ENCODE data around the gene ERCC8. TPM values are rescaled to one million over a fixed set of nuclear protein-coding genes. Genes with fewer than 3 reads are reported as not detected.
A peak's percentile ranks its signal among the peaks of the same experiment; 100 is the strongest.

ERCC8 gene
- total and polyA plus RNA-seq, 12 donors = 3.7 to 23.3 (median 9.7) TPM

DNA sequence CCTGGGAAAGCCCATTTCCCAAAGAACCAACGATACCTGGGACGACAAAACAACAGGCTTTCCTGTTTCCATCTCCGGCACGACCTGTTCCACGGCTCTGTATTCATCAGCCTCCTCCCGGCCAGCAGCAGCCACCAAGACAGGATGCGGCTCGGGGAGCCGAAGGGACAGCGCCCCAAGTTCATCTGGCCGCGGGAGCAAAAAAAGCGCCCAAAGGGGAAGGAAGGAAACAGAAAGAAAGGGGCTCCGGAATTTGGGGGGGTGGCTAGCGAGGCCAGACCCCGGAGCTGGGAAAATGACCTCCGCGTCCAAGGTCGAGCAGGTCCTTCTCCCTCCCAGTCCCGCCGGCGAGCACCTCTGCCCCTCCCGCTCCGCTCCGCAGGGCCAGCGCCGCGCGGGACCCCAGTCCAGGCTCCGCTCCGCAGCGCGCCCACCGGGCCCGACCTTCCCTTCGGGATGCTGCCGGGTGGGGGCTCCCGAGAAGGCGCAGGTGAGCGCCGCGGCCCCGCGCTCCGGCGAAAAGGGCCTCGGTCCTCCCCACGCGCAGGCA, 101.4 kb downstream of the ERCC8 start:
- peak in 4 of 7 donors; percentile 17 to 22 (median 20) for DNase-seq
- 0 to 2% (median 0%) methylated on average over 22 to 49 of the region's 49 CpGs for WGBS, 4 donors
- TF ChIP-seq, protein P1, sequence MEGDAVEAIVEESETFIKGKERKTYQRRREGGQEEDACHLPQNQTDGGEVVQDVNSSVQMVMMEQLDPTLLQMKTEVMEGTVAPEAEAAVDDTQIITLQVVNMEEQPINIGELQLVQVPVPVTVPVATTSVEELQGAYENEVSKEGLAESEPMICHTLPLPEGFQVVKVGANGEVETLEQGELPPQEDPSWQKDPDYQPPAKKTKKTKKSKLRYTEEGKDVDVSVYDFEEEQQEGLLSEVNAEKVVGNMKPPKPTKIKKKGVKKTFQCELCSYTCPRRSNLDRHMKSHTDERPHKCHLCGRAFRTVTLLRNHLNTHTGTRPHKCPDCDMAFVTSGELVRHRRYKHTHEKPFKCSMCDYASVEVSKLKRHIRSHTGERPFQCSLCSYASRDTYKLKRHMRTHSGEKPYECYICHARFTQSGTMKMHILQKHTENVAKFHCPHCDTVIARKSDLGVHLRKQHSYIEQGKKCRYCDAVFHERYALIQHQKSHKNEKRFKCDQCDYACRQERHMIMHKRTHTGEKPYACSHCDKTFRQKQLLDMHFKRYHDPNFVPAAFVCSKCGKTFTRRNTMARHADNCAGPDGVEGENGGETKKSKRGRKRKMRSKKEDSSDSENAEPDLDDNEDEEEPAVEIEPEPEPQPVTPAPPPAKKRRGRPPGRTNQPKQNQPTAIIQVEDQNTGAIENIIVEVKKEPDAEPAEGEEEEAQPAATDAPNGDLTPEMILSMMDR (IDR thresholded peaks at IDR 0.05) = no peak
- TF ChIP-seq POLR2A (IDR thresholded peaks at IDR 0.05) = no peak

GRCh38 chr5:60842871-60843385, 101.9 kb downstream of the ERCC8 start:
- DNase-seq = peak in 1 of 7 donors; percentile 18
- H3K4me3 ChIP-seq = peak overlapping the region in 2 of 4 donors; percentile 51 to 80
- intact Hi-C loops (cut with DNase I) = no loop called here
- peaks cover 3% of the 10 kb centered on the region for H3K27me3 ChIP-seq
- H3K36me3 ChIP-seq (replicated peaks in 1 of 2) = no peaks in the 10 kb centered on the region
- H3K27ac ChIP-seq = no peak overlapping the region
- H3K9me3 ChIP-seq (replicated peaks in 1 of 3) = no peaks in the 10 kb centered on the region
- WGBS, 4 donors = 6 to 16% (median 10%) methylated on average over 19 to 26 of the region's 26 CpGs
- H3K4me1 ChIP-seq (replicated peaks in 1 of 2) = peaks cover 3 to 13% of the 10 kb centered on the region in 2 donors
- no peak for TF ChIP-seq POLR2A (IDR thresholded peaks at IDR 0.05)
- TF ChIP-seq, protein P1 (IDR thresholded peaks at IDR 0.05) = no peak

More for the DNA sequence above, 101.4 kb downstream of the ERCC8 start:
- H3K4me1 ChIP-seq (replicated peaks in 1 of 2) = peaks cover 3 to 13% of the 10 kb centered on the region in 2 donors
- no peak overlapping the region for H3K27ac ChIP-seq
- peak overlapping the region in 3 of 4 donors; percentile 33 to 80 (median 51) for H3K4me3 ChIP-seq
- no peaks in the 10 kb centered on the region for H3K36me3 ChIP-seq (replicated peaks in 1 of 2)
- H3K27me3 ChIP-seq = peaks cover 3% of the 10 kb centered on the region
- intact Hi-C loops (cut with DNase I) = no loop called here
- H3K9me3 ChIP-seq (replicated peaks in 1 of 3) = no peaks in the 10 kb centered on the region

- H3K4me3 ChIP-seq = no peak overlapping the region
- H3K36me3 ChIP-seq (replicated peaks in 1 of 2) = no peaks in the 10 kb centered on the region
- TF ChIP-seq POLR2A (IDR thresholded peaks at IDR 0.05) = no peak
- TF ChIP-seq, protein P1 (IDR thresholded peaks at IDR 0.05) = no peak
- peaks cover 3 to 13% of the 10 kb centered on the region in 2 donors for H3K4me1 ChIP-seq (replicated peaks in 1 of 2)
- H3K27me3 ChIP-seq = peaks cover 3% of the 10 kb centered on the region
- H3K27ac ChIP-seq = no peak overlapping the region
- intact Hi-C loops (cut with DNase I) = no loop called here
- no peaks in the 10 kb centered on the region for H3K9me3 ChIP-seq (replicated peaks in 1 of 3)
- WGBS, 4 donors = 82 to 86% (median 83%) methylated on average over 2 of the region's 2 CpGs
- no peak for DNase-seq
Observed at GRCh38 chr5:60841361-60841760, 103.5 kb downstream of the ERCC8 start.

DNA sequence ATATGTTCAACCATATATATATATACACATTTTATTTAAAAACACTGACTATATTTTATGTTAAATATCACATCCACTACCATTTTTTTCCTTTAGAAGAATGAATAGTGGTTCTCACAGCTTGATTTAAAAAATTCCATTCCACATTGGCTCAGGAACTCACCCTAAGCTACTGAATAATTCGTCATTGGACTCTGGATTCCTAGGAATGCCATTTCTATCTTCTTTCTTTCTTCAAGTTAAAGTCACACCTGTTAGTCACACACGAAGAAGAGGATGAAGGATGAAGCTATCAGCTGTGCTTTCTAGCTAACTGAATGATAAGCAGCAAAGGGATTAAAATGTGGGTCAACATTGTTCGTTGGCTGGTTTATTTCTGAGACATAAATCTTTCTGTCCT, 108.7 kb downstream of the ERCC8 start:
- H3K36me3 ChIP-seq (replicated peaks in 1 of 2) = no peaks in the 10 kb centered on the region
- H3K9me3 ChIP-seq (replicated peaks in 1 of 3) = no peaks in the 10 kb centered on the region
- 36 to 42% (median 39%) methylated on average over 3 of the region's 3 CpGs for WGBS, 4 donors
- H3K4me1 ChIP-seq (replicated peaks in 1 of 2) = no peaks in the 10 kb centered on the region
- H3K27ac ChIP-seq = no peak overlapping the region
- H3K4me3 ChIP-seq = no peak overlapping the region
- intact Hi-C loops (cut with DNase I) = no loop called here
- no peak for TF ChIP-seq POLR2A (IDR thresholded peaks at IDR 0.05)
- TF ChIP-seq, protein P1 (IDR thresholded peaks at IDR 0.05) = no peak
- no peak for DNase-seq
- H3K27me3 ChIP-seq = no peaks in the 10 kb centered on the region
